Activated B cell treated with CpG ODN at 0.5 μM for 24 hours (primary cell): ENCODE data around the gene FASN. TPM values are rescaled to one million over a fixed set of nuclear protein-coding genes. Genes with fewer than 3 reads are reported as not detected.

ENCODE experiments used
- ATAC-seq: fragments of 200-7000 bp; cut with Tn5 transposase; one replicate; pipeline ENCODE4 v1.10.0; 2021; ENCODE audit warnings: low read depth, mild to moderate bottlenecking, moderate library complexity
- CTCF ChIA-PET: fragments of 350-600 bp; sonication (Branson Sonifier 250); formaldehyde crosslinking; loops from one replicate; lab custom pipeline; 2021; ENCODE audit warnings: antibody characterized with exemption; lab: Charles Lee
- POLR2A ChIA-PET: fragments of 350-600 bp; sonication (Branson Sonifier 250); formaldehyde crosslinking; loops from one replicate; lab custom pipeline; 2021; ENCODE audit warnings: antibody characterized with exemption; lab: Charles Lee
- DNase-seq: peaks from one replicate; pipeline ENCODE4 v3.0.0; 2022
- H3K27ac Mint-ChIP-seq: one replicate; pipeline ENCODE4 v1.8.0; 2020; ENCODE audit warnings: mixed read lengths
- H3K27me3 Mint-ChIP-seq: one replicate; pipeline ENCODE4 v1.8.0; 2021; ENCODE audit warnings: mixed read lengths
- H3K36me3 Mint-ChIP-seq: one replicate; pipeline ENCODE4 v1.8.0; 2021; ENCODE audit warnings: low read depth, mixed read lengths
- H3K4me1 Mint-ChIP-seq: one replicate; pipeline ENCODE4 v1.8.0; 2021; ENCODE audit warnings: mixed read lengths
- H3K4me3 Mint-ChIP-seq: one replicate; pipeline ENCODE4 v1.8.0; 2020; ENCODE audit warnings: mild to moderate bottlenecking, mixed read lengths
- H3K9me3 Mint-ChIP-seq: one replicate; pipeline ENCODE4 v1.8.0; 2020; ENCODE audit warnings: mixed read lengths
- CTCF ChIP-seq: fragments of 200-600 bp; IDR thresholded peaks from one replicate; pipeline ENCODE4 v1.8.0; 2022; ENCODE audit warnings: antibody characterized with exemption, mild to moderate bottlenecking
- intact Hi-C: fragments of 100-400 bp; cut with micrococcal nuclease; formaldehyde crosslinking; loops from one replicate; pipeline ENCODE4 v1.15.1; 2024
- total RNA-seq: library from RNA; stranded (reverse); gene quantifications from 2 replicates; pipeline ENCODE4 v1.2.3, GENCODE V29; 2022

Gene FASN
- total RNA-seq, 1 donor from 2014 or later, result 121 TPM

GRCh38 chr17:82061047-82061925 lies 36.8 kb downstream of the FASN start:
- H3K4me3 Mint-ChIP-seq, result no peak overlapping the region
- intact Hi-C loops, result no loop called here
- ChIA-PET CTCF (no interaction called here), POLR2A (no interaction called here)
- H3K27ac Mint-ChIP-seq, result no peak overlapping the region
- peaks cover 13% of the 10 kb centered on the region for H3K4me1 Mint-ChIP-seq
- DNase-seq (no peak), ATAC-seq (no peak)
- no peaks in the 10 kb centered on the region for H3K9me3 Mint-ChIP-seq
- H3K36me3 Mint-ChIP-seq, result peaks cover 42% of the 10 kb centered on the region
- no peak for TF ChIP-seq CTCF
- H3K27me3 Mint-ChIP-seq, result no peaks in the 10 kb centered on the region

GRCh38 chr17:82060614-82061013 lies 37.4 kb downstream of the FASN start:
- intact Hi-C loops, result no loop called here
- TF ChIP-seq CTCF, result no peak
- Mint-ChIP-seq H3K27me3 (no peaks in the 10 kb centered on the region), H3K36me3 (peaks cover 45% of the 10 kb centered on the region), H3K27ac (no peak overlapping the region), H3K4me3 (no peak overlapping the region), H3K4me1 (peaks cover 10% of the 10 kb centered on the region), H3K9me3 (no peaks in the 10 kb centered on the region)
- no peak for DNase-seq
- POLR2A ChIA-PET, result no interaction called here
- CTCF ChIA-PET, result no interaction called here
- no peak for ATAC-seq

- DNase-seq, result no peak
- peaks cover 50% of the 10 kb centered on the region for H3K36me3 Mint-ChIP-seq
- POLR2A ChIA-PET, result no interaction called here
Observed at GRCh38 chr17:82060001-82060380, 38.0 kb downstream of the FASN start.

GRCh38 chr17:82059272-82060000 lies 38.6 kb downstream of the FASN start:
- Mint-ChIP-seq H3K4me3 (no peak overlapping the region), H3K36me3 (peaks cover 53% of the 10 kb centered on the region), H3K9me3 (no peaks in the 10 kb centered on the region), H3K27ac (no peak overlapping the region), H3K27me3 (no peaks in the 10 kb centered on the region), H3K4me1 (peaks cover 5% of the 10 kb centered on the region)
- ChIA-PET POLR2A (no interaction called here), CTCF (no interaction called here)
- ATAC-seq (no peak), DNase-seq (no peak)
- intact Hi-C loops, result no loop called here
- no peak for TF ChIP-seq CTCF

More at GRCh38 chr17:82060001-82060380, 38.0 kb downstream of the FASN start:
- ATAC-seq, result no peak
- Mint-ChIP-seq H3K4me1 (peaks cover 10% of the 10 kb centered on the region), H3K27me3 (no peaks in the 10 kb centered on the region), H3K9me3 (no peaks in the 10 kb centered on the region), H3K4me3 (no peak overlapping the region), H3K27ac (no peak overlapping the region)
- intact Hi-C loops, result no loop called here
- CTCF ChIA-PET, result no interaction called here
- no peak for TF ChIP-seq CTCF

- Mint-ChIP-seq H3K4me1 (no peaks in the 10 kb centered on the region), H3K27ac (no peak overlapping the region), H3K27me3 (no peaks in the 10 kb centered on the region), H3K9me3 (no peaks in the 10 kb centered on the region), H3K4me3 (no peak overlapping the region), H3K36me3 (peaks cover 53% of the 10 kb centered on the region)
- intact Hi-C loops, result no loop called here
- ChIA-PET POLR2A (no interaction called here), CTCF (no interaction called here)
- no peak for ATAC-seq
- TF ChIP-seq CTCF, result no peak
- no peak for DNase-seq
Observed at GRCh38 chr17:82058855-82059249, 39.2 kb downstream of the FASN start.
